H9 (cell line): ENCODE measurements around the gene TMEM52B. TPM values are rescaled to one million over a fixed set of nuclear protein-coding genes. Genes with fewer than 3 reads are reported as not detected.
A peak's percentile ranks its signal among the peaks of the same experiment; 100 is the strongest.

ENCODE experiments used
- DNase-seq: peaks from one replicate; pipeline ENCODE4 v3.0.0-alpha.2; 2017
- H2AFZ ChIP-seq: one replicate; pipeline ENCODE4 v1.6.1; 2013; ENCODE audit warnings: mild to moderate bottlenecking, low read length, control low read depth, moderate library complexity
- H2AK5ac ChIP-seq: 2 replicates; pipeline ENCODE4 v1.6.1; 2013; ENCODE audit warnings: low read length, control low read depth, mixed read lengths; ENCODE audit not compliant: insufficient read length
- H2BK120ac ChIP-seq: one replicate; pipeline ENCODE4 v1.6.1; 2013; ENCODE audit warnings: low read depth, mild to moderate bottlenecking, low read length, control low read depth, inconsistent platforms; ENCODE audit not compliant: poor library complexity, severe bottlenecking
- H2BK12ac ChIP-seq: 2 replicates; pipeline ENCODE4 v1.6.1; 2013; ENCODE audit warnings: low read length, control low read depth, mixed read lengths, low read depth; ENCODE audit not compliant: insufficient read length
- H2BK15ac ChIP-seq: 2 replicates; pipeline ENCODE4 v1.6.1; 2013; ENCODE audit warnings: low read depth, low read length, control low read depth
- H2BK20ac ChIP-seq: one replicate; pipeline ENCODE4 v1.6.1; 2013; ENCODE audit warnings: low read depth, mild to moderate bottlenecking, low read length, control low read depth, inconsistent platforms; ENCODE audit not compliant: poor library complexity, severe bottlenecking
- H2BK5ac ChIP-seq: 2 replicates; pipeline ENCODE4 v1.6.1; 2013; ENCODE audit warnings: low read length, control low read depth, mixed read lengths; ENCODE audit not compliant: insufficient read length
- H3K14ac ChIP-seq: 2 replicates; pipeline ENCODE4 v1.6.1; 2013; ENCODE audit warnings: low read length, control low read depth; ENCODE audit not compliant: insufficient read depth
- H3K18ac ChIP-seq: 2 replicates; pipeline ENCODE4 v1.6.1; 2013; ENCODE audit warnings: low read depth, mild to moderate bottlenecking, mixed read lengths, low read length, control low read depth; ENCODE audit not compliant: insufficient read length
- H3K23ac ChIP-seq: 2 replicates; pipeline ENCODE4 v1.6.1; 2013; ENCODE audit warnings: low read length, control low read depth, mixed read lengths, low read depth; ENCODE audit not compliant: insufficient read length
- H3K23me2 ChIP-seq: 2 replicates; pipeline ENCODE4 v1.6.1; 2013; ENCODE audit warnings: low read depth, mild to moderate bottlenecking, mixed read lengths, low read length, control low read depth; ENCODE audit not compliant: insufficient read length, poor library complexity, severe bottlenecking
- H3K27ac ChIP-seq: 2 replicates; pipeline ENCODE4 v1.5.1; 2013; ENCODE audit warnings: low read length, control low read depth, mixed read lengths, low read depth; ENCODE audit not compliant: insufficient read length
- H3K27me3 ChIP-seq: 2 replicates; pipeline ENCODE4 v1.6.1; 2013; ENCODE audit warnings: low read length, control low read depth, inconsistent platforms; ENCODE audit not compliant: insufficient read depth
- H3K4ac ChIP-seq: 2 replicates; pipeline ENCODE4 v1.6.1; 2013; ENCODE audit warnings: low read depth, mild to moderate bottlenecking, control low read depth, inconsistent platforms, low read length, moderate library complexity
- H3K4me1 ChIP-seq: 2 replicates; pipeline ENCODE4 v1.6.1; 2013; ENCODE audit warnings: low read length, control low read depth, inconsistent platforms; ENCODE audit not compliant: insufficient read depth
- H3K4me2 ChIP-seq: 2 replicates; pipeline ENCODE4 v1.6.1; 2013; ENCODE audit warnings: low read length, control low read depth, mixed read lengths; ENCODE audit not compliant: insufficient read length, insufficient read depth
- H3K56ac ChIP-seq: 2 replicates; pipeline ENCODE4 v1.6.1; 2013; ENCODE audit warnings: low read depth, mild to moderate bottlenecking, mixed read lengths, low read length, control low read depth; ENCODE audit not compliant: insufficient read length
- H3K79me1 ChIP-seq: 2 replicates; pipeline ENCODE4 v1.6.1; 2013; ENCODE audit warnings: low read depth, mild to moderate bottlenecking, moderate library complexity, low read length, control low read depth, inconsistent platforms; ENCODE audit not compliant: insufficient read depth, poor library complexity, severe bottlenecking
- H3K79me2 ChIP-seq: 2 replicates; pipeline ENCODE4 v1.6.1; 2013; ENCODE audit warnings: low read length, control low read depth, inconsistent platforms; ENCODE audit not compliant: insufficient read depth
- H3K9ac ChIP-seq: 2 replicates; pipeline ENCODE4 v1.6.1; 2013; ENCODE audit warnings: low read length, control low read depth, mixed read lengths; ENCODE audit not compliant: insufficient read length; ENCODE audit errors: extremely low read depth
- H3K9me3 ChIP-seq: one replicate; pipeline ENCODE4 v1.6.1; 2013; ENCODE audit warnings: low read depth, low read length, inconsistent platforms; ENCODE audit not compliant: control insufficient read depth
- H3T11ph ChIP-seq: one replicate; pipeline ENCODE4 v1.6.1; 2013; ENCODE audit warnings: mild to moderate bottlenecking, low read length, control low read depth, inconsistent platforms
- H4K20me1 ChIP-seq: one replicate; pipeline ENCODE4 v1.6.1; 2013; ENCODE audit not compliant: control insufficient read depth, insufficient read length, insufficient read depth
- H4K5ac ChIP-seq: 2 replicates; pipeline ENCODE4 v1.6.1; 2013; ENCODE audit warnings: low read depth, mild to moderate bottlenecking, mixed read lengths, low read length, control low read depth; ENCODE audit not compliant: insufficient read length
- H4K8ac ChIP-seq: replicated peaks from 2 replicates; pipeline ENCODE4 v1.6.1; 2013; ENCODE audit warnings: low read length, control low read depth, mixed read lengths, low read depth; ENCODE audit not compliant: insufficient read length
- H4K91ac ChIP-seq: 2 replicates; pipeline ENCODE4 v1.6.1; 2013; ENCODE audit warnings: low read depth, mild to moderate bottlenecking, moderate library complexity, mixed read lengths, low read length, control low read depth; ENCODE audit not compliant: insufficient read length
- H3K27ac Mint-ChIP-seq, 3 experiments: 2 replicates in 2 of 3; 3 replicates in 1 of 3; pipeline ENCODE4 v1.8.0; 2020 to 2021; ENCODE audit warnings: mixed read lengths in 3 of 3, mild to moderate bottlenecking in 1 of 3, moderate library complexity in 1 of 3
- H3K27me3 Mint-ChIP-seq: 2 replicates; pipeline ENCODE4 v1.8.0; 2021; ENCODE audit warnings: low read depth, mild to moderate bottlenecking, moderate library complexity, mixed read lengths
- H3K36me3 Mint-ChIP-seq, 3 experiments: 2 replicates in 2 of 3; 3 replicates in 1 of 3; pipeline ENCODE4 v1.8.0; 2020 to 2021; ENCODE audit warnings: low read depth in 3 of 3, mixed read lengths in 3 of 3; ENCODE audit not compliant: insufficient read depth in 1 of 3
- H3K4me1 Mint-ChIP-seq, 2 experiments: 2 replicates each; pipeline ENCODE4 v1.8.0; 2020; ENCODE audit warnings: mixed read lengths in 2 of 2
- H3K4me3 Mint-ChIP-seq, 2 experiments: 2 replicates in 1 of 2; 3 replicates in 1 of 2; pipeline ENCODE4 v1.8.0; 2020 to 2021; ENCODE audit warnings: mild to moderate bottlenecking in 2 of 2, mixed read lengths in 2 of 2, moderate library complexity in 1 of 2
- H3K9me3 Mint-ChIP-seq, 2 experiments: 2 replicates in 1 of 2; 3 replicates in 1 of 2; pipeline ENCODE4 v1.8.0; 2020; ENCODE audit warnings: mild to moderate bottlenecking in 2 of 2, mixed read lengths in 2 of 2, moderate library complexity in 1 of 2
- CTCF ChIP-seq: fragments of 200-600 bp; sonication (generic); conservative IDR thresholded peaks from 3 replicates; pipeline ENCODE4 v1.8.0; 2021; ENCODE audit warnings: antibody characterized with exemption, mild to moderate bottlenecking
- WGBS: extraction: QIAGEN DNeasy Blood & Tissue Kit; methylation state at CpG from one replicate; pipeline ENCODE4 v1.1.7; 2013; ENCODE audit warnings: missing lambda C conversion rate, low lambda C conversion rate, mixed read lengths; ENCODE audit not compliant: insufficient read length; ENCODE audit errors: extremely low coverage; 5-methylcytosine and 5-hydroxymethylcytosine counted together
- total RNA-seq: library from RNA; stranded (reverse); gene quantifications from 2 replicates; pipeline ENCODE4 v1.2.1, GENCODE V29; 2021

The TMEM52B gene
- total RNA-seq, 1 experiment from 2014 or later = not detected

- Histone ChIP-seq H4K20me1 (no peaks in the 10 kb centered on the region), H3K79me2 (no peaks in the 10 kb centered on the region), H3K27ac (no peak overlapping the region), H2BK15ac (no peak overlapping the region), H2AK5ac (no peak overlapping the region), H4K91ac (no peak overlapping the region), H3K23ac (no peak overlapping the region), H2AFZ (no peak overlapping the region), H2BK120ac (no peak overlapping the region), H3K27me3 (no peaks in the 10 kb centered on the region), H4K5ac (no peak overlapping the region), H2BK20ac (no peak overlapping the region), H2BK12ac (no peak overlapping the region), H3K4ac (no peak overlapping the region), H3K4me2 (no peak overlapping the region), H3K79me1 (no peaks in the 10 kb centered on the region), H3K56ac (no peak overlapping the region), H4K8ac (no peak overlapping the region), H3K9ac (no peak overlapping the region), H3T11ph (no peak overlapping the region), H2BK5ac (no peak overlapping the region), H3K23me2 (no peaks in the 10 kb centered on the region), H3K14ac (no peak overlapping the region), H3K4me1 (no peaks in the 10 kb centered on the region), H3K9me3 (peaks cover 7% of the 10 kb centered on the region), H3K18ac (no peak overlapping the region)
- Mint-ChIP-seq H3K9me3 (peaks cover 33 to 35% of the 10 kb centered on the region in 2 experiments), H3K4me1 (peaks cover under 1% of the 10 kb centered on the region in 2 experiments), H3K36me3 (peaks cover 15 to 35% (median 18%) of the 10 kb centered on the region in 3 experiments), H3K27ac (no peak overlapping the region), H3K27me3 (no peaks in the 10 kb centered on the region; the same call in 1 of the 2 replicates), H3K4me3 (no peak overlapping the region)
- no CpG with 5 or more reads among the region's 4 CpGs for WGBS
- peak; percentile 94 for TF ChIP-seq CTCF
- DNase-seq = no peak
These were observed 57.2 kb downstream of the TMEM52B start for GRCh38 chr12:10235761-10236631.
